ENCODE results near the gene SPEN. TPM values are rescaled to one million over a fixed set of nuclear protein-coding genes. Genes with fewer than 3 reads are reported as not detected.

Gene SPEN
- total and polyA plus RNA-seq, 9 of the 15 experiments (the other 6 are each of a cell fraction or from before 2014, with no cell fraction given): 5.7 to 87.5 (median 27.2) TPM

DNA sequence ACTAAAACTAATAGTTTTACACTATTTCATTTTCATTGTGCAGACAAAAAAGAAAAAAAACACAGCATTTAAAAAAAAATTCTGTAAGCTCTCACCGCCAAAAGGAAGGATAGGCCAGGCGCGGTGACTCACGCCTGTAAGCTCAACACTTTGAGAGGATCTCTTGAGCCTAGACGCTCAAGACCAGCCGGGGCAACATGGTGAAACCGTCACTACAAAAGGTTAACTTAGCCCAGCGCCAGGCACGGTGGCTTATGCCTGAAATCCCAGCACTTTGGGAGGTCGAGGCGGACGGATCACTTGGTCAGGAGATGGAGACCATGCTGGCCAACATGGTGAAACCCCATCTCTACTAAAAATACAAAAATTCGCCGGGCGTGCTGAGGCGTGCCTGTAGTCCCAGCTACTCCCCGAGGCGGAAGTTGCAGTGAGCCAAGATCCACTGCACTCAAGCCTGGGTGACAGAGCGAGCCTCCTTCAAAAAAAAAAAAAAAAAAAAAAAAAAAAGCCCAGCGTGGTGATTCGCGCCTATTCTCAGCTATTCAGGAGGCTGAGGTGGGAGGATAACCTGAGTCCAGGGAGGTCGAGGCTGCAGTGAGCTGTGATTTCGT lies 14.3 kb upstream of the SPEN start (continued):
- TF ChIP-seq, protein P1, sequence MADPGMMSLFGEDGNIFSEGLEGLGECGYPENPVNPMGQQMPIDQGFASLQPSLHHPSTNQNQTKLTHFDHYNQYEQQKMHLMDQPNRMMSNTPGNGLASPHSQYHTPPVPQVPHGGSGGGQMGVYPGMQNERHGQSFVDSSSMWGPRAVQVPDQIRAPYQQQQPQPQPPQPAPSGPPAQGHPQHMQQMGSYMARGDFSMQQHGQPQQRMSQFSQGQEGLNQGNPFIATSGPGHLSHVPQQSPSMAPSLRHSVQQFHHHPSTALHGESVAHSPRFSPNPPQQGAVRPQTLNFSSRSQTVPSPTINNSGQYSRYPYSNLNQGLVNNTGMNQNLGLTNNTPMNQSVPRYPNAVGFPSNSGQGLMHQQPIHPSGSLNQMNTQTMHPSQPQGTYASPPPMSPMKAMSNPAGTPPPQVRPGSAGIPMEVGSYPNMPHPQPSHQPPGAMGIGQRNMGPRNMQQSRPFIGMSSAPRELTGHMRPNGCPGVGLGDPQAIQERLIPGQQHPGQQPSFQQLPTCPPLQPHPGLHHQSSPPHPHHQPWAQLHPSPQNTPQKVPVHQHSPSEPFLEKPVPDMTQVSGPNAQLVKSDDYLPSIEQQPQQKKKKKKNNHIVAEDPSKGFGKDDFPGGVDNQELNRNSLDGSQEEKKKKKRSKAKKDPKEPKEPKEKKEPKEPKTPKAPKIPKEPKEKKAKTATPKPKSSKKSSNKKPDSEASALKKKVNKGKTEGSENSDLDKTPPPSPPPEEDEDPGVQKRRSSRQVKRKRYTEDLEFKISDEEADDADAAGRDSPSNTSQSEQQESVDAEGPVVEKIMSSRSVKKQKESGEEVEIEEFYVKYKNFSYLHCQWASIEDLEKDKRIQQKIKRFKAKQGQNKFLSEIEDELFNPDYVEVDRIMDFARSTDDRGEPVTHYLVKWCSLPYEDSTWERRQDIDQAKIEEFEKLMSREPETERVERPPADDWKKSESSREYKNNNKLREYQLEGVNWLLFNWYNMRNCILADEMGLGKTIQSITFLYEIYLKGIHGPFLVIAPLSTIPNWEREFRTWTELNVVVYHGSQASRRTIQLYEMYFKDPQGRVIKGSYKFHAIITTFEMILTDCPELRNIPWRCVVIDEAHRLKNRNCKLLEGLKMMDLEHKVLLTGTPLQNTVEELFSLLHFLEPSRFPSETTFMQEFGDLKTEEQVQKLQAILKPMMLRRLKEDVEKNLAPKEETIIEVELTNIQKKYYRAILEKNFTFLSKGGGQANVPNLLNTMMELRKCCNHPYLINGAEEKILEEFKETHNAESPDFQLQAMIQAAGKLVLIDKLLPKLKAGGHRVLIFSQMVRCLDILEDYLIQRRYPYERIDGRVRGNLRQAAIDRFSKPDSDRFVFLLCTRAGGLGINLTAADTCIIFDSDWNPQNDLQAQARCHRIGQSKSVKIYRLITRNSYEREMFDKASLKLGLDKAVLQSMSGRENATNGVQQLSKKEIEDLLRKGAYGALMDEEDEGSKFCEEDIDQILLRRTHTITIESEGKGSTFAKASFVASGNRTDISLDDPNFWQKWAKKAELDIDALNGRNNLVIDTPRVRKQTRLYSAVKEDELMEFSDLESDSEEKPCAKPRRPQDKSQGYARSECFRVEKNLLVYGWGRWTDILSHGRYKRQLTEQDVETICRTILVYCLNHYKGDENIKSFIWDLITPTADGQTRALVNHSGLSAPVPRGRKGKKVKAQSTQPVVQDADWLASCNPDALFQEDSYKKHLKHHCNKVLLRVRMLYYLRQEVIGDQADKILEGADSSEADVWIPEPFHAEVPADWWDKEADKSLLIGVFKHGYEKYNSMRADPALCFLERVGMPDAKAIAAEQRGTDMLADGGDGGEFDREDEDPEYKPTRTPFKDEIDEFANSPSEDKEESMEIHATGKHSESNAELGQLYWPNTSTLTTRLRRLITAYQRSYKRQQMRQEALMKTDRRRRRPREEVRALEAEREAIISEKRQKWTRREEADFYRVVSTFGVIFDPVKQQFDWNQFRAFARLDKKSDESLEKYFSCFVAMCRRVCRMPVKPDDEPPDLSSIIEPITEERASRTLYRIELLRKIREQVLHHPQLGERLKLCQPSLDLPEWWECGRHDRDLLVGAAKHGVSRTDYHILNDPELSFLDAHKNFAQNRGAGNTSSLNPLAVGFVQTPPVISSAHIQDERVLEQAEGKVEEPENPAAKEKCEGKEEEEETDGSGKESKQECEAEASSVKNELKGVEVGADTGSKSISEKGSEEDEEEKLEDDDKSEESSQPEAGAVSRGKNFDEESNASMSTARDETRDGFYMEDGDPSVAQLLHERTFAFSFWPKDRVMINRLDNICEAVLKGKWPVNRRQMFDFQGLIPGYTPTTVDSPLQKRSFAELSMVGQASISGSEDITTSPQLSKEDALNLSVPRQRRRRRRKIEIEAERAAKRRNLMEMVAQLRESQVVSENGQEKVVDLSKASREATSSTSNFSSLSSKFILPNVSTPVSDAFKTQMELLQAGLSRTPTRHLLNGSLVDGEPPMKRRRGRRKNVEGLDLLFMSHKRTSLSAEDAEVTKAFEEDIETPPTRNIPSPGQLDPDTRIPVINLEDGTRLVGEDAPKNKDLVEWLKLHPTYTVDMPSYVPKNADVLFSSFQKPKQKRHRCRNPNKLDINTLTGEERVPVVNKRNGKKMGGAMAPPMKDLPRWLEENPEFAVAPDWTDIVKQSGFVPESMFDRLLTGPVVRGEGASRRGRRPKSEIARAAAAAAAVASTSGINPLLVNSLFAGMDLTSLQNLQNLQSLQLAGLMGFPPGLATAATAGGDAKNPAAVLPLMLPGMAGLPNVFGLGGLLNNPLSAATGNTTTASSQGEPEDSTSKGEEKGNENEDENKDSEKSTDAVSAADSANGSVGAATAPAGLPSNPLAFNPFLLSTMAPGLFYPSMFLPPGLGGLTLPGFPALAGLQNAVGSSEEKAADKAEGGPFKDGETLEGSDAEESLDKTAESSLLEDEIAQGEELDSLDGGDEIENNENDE (IDR thresholded peaks at IDR 0.05; ENCODE audit: low read depth, low read length): no peak
- no peak for TF ChIP-seq ZBTB1 (CRISPR knock-in tag; IDR thresholded peaks at IDR 0.05; ENCODE audit: borderline replicate concordance, low read depth)
- TF ChIP-seq MEIS2 (IDR thresholded peaks at IDR 0.05; ENCODE audit: partially characterized antibody): no peak
- TF ChIP-seq, protein P2, sequence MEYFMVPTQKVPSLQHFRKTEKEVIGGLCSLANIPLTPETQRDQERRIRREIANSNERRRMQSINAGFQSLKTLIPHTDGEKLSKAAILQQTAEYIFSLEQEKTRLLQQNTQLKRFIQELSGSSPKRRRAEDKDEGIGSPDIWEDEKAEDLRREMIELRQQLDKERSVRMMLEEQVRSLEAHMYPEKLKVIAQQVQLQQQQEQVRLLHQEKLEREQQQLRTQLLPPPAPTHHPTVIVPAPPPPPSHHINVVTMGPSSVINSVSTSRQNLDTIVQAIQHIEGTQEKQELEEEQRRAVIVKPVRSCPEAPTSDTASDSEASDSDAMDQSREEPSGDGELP (CRISPR knock-in tag; IDR thresholded peaks at IDR 0.05; ENCODE audit: borderline replicate concordance): peak; percentile 55; the same call in 1 of the 2 replicates
- no peak for TF ChIP-seq ZKSCAN3 (CRISPR knock-in tag; IDR thresholded peaks at IDR 0.05)
- no peak for TF ChIP-seq ETS2 (tag; IDR thresholded peaks at IDR 0.05; ENCODE audit: borderline replicate concordance, poor library complexity, severe bottlenecking)
- no peak for TF ChIP-seq FOXJ3 (CRISPR knock-in tag; IDR thresholded peaks at IDR 0.05)
- TF ChIP-seq STAT5B (CRISPR knock-in tag; IDR thresholded peaks at IDR 0.05): no peak
- TF ChIP-seq, protein P3, sequence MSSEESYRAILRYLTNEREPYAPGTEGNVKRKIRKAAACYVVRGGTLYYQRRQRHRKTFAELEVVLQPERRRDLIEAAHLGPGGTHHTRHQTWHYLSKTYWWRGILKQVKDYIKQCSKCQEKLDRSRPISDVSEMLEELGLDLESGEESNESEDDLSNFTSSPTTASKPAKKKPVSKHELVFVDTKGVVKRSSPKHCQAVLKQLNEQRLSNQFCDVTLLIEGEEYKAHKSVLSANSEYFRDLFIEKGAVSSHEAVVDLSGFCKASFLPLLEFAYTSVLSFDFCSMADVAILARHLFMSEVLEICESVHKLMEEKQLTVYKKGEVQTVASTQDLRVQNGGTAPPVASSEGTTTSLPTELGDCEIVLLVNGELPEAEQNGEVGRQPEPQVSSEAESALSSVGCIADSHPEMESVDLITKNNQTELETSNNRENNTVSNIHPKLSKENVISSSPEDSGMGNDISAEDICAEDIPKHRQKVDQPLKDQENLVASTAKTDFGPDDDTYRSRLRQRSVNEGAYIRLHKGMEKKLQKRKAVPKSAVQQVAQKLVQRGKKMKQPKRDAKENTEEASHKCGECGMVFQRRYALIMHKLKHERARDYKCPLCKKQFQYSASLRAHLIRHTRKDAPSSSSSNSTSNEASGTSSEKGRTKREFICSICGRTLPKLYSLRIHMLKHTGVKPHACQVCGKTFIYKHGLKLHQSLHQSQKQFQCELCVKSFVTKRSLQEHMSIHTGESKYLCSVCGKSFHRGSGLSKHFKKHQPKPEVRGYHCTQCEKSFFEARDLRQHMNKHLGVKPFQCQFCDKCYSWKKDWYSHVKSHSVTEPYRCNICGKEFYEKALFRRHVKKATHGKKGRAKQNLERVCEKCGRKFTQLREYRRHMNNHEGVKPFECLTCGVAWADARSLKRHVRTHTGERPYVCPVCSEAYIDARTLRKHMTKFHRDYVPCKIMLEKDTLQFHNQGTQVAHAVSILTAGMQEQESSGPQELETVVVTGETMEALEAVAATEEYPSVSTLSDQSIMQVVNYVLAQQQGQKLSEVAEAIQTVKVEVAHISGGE (CRISPR knock-in tag; IDR thresholded peaks at IDR 0.05): peak in 1 of 3 experiments; percentile 71; a peak in 2 of 6 replicates
- TF ChIP-seq CBFA2T2 (conservative IDR thresholded peaks at IDR 0.05): no peak
- no peak for TF ChIP-seq ZNF75A (CRISPR knock-in tag; IDR thresholded peaks at IDR 0.05)

Measured in K562 (cell line).